ENCODE data around the gene MYO1H.

DNA sequence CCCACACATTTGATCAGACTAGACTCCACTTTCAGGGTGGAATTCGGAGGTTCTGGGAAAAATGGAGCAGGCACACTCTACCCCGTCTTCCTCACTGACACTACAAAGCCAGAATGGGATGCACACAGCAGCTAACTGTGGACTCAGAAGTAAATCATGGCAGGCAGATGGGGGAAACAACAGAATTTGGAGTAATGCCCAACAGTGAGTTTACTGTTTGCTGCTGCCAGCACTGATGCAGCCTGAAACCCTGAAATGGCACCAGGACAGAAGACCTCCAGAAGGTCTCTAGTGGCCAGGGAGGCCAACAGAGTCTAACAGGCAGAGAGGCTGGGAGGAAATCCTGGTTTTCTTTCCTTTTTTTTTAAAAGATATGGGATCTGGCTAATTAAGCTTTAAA, 104.8 kb downstream of the MYO1H start:
- TF ChIP-seq EZH2phosphoT487 (IDR thresholded peaks at IDR 0.05; ENCODE audit: low read depth) (no peak), CTCF (IDR thresholded peaks at IDR 0.05; ENCODE audit: low read depth, low read length) (no peak)

Data from OCI-LY3 (cell line).